ENCODE data around the gene XPR1. TPM values are rescaled to one million over a fixed set of nuclear protein-coding genes. Genes with fewer than 3 reads are reported as not detected.
A peak's percentile ranks its signal among the peaks of the same experiment; 100 is the strongest.

XPR1 gene
- total and polyA plus RNA-seq, 10 of the 15 experiments (the other 5 are each of a cell fraction or from before 2014, with no cell fraction given), result 1.1 to 33.9 (median 11.3) TPM

DNA sequence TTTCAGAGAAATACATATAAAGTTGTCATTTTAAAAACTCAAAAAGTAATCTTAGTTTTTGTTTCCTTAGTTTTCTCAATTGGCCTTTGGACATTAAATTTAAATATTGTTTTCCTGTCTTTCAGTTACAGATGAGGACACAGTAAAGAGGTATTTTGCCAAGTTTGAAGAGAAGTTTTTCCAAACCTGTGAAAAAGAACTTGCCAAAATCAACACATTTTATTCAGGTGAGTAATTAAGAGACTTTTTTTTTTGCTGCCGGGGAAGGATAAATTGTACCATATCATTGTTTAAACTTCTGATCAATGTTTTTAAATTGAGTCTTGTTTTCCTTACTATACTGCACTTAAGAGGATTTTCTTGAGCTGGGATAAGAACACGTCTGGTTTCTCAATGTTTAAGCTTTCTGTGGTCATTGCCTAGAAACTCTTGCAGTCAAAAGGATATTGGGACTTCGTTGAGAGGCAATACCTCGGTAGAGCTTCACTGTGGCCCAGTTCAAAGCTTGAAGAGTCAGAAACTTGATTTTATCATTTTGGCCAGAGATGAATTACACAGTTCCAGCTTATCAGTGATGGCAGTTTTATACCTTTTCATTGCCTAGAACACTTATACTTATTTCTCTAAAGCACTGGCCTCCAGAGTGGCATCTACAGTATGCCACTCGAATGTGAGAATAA lies 155.9 kb downstream of the XPR1 start (continued):
- TF ChIP-seq, protein P1, sequence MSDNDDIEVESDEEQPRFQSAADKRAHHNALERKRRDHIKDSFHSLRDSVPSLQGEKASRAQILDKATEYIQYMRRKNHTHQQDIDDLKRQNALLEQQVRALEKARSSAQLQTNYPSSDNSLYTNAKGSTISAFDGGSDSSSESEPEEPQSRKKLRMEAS (IDR thresholded peaks at IDR 0.05; ENCODE audit: low read depth, low read length), result no peak
- TF ChIP-seq, protein P2, sequence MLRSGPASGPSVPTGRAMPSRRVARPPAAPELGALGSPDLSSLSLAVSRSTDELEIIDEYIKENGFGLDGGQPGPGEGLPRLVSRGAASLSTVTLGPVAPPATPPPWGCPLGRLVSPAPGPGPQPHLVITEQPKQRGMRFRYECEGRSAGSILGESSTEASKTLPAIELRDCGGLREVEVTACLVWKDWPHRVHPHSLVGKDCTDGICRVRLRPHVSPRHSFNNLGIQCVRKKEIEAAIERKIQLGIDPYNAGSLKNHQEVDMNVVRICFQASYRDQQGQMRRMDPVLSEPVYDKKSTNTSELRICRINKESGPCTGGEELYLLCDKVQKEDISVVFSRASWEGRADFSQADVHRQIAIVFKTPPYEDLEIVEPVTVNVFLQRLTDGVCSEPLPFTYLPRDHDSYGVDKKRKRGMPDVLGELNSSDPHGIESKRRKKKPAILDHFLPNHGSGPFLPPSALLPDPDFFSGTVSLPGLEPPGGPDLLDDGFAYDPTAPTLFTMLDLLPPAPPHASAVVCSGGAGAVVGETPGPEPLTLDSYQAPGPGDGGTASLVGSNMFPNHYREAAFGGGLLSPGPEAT (IDR thresholded peaks at IDR 0.05; ENCODE audit: low read depth), result no peak
- TF ChIP-seq ZBED1 (IDR thresholded peaks at IDR 0.05; ENCODE audit: borderline replicate concordance), result no peak
- no peak for TF ChIP-seq KLF5 (IDR thresholded peaks at IDR 0.05; ENCODE audit: partially characterized antibody)
- TF ChIP-seq MYB (IDR thresholded peaks at IDR 0.05; ENCODE audit: borderline replicate concordance, low read depth, low read length), result no peak
- no peak for TF ChIP-seq TCF12 (IDR thresholded peaks at IDR 0.05; ENCODE audit: low read depth, low read length)
- no peak for TF ChIP-seq BRCA1 (IDR thresholded peaks at IDR 0.05; ENCODE audit: low read depth, low read length)

DNA sequence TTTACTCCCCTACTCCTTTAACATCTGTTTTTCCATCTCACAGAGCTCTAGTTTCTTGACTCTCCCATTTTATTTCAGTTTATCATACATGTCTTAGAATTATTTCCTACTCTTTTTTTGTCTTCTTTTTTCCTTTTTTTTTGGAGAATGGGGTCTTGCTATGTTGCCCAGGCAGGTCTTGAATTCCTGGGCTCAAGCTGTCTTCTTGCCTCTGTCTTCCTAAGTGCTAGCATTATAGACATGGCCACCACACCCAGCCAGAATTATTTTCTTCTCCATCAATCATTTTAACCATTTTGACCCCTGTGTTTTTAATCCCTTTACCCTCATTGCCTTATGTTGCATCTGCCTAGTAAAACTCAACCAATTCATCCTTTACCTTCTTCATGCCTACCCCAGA lies 157.6 kb downstream of the XPR1 start:
- RAD21 ChIA-PET (ENCODE audit: unreplicated experiment), result no interaction called here
- in situ Hi-C loops (cut with MboI), result no loop called here
- FAIRE-seq, result no peak
- TF ChIP-seq NRF1 (conservative IDR thresholded peaks at IDR 0.05; ENCODE audit: low read depth, low read length), result no peak
- TF ChIP-seq ZNF217 (IDR thresholded peaks at IDR 0.05), result no peak
- TF ChIP-seq NBN (IDR thresholded peaks at IDR 0.05), result no peak
- no peak for TF ChIP-seq POLR2AphosphoS2 (IDR thresholded peaks at IDR 0.05; ENCODE audit: low read depth, low read length)
- TF ChIP-seq, protein P3, sequence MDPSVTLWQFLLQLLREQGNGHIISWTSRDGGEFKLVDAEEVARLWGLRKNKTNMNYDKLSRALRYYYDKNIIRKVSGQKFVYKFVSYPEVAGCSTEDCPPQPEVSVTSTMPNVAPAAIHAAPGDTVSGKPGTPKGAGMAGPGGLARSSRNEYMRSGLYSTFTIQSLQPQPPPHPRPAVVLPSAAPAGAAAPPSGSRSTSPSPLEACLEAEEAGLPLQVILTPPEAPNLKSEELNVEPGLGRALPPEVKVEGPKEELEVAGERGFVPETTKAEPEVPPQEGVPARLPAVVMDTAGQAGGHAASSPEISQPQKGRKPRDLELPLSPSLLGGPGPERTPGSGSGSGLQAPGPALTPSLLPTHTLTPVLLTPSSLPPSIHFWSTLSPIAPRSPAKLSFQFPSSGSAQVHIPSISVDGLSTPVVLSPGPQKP (IDR thresholded peaks at IDR 0.05; ENCODE audit: low read depth, low read length), result no peak
- no peak for TF ChIP-seq CEBPB (IDR thresholded peaks at IDR 0.05; ENCODE audit: borderline replicate concordance in 1 of 2, low read depth in 2 of 2, low read length in 2 of 2)
- no peak for TF ChIP-seq POLR2AphosphoS5 (IDR thresholded peaks at IDR 0.05; ENCODE audit: low read length)
- TF ChIP-seq PML (IDR thresholded peaks at IDR 0.05; ENCODE audit: low read length), result no peak
- TF ChIP-seq ZNF622 (IDR thresholded peaks at IDR 0.05), result no peak
- no peak for TF ChIP-seq MXI1 (IDR thresholded peaks at IDR 0.05; ENCODE audit: low read depth, low read length)
- TF ChIP-seq, protein P4, sequence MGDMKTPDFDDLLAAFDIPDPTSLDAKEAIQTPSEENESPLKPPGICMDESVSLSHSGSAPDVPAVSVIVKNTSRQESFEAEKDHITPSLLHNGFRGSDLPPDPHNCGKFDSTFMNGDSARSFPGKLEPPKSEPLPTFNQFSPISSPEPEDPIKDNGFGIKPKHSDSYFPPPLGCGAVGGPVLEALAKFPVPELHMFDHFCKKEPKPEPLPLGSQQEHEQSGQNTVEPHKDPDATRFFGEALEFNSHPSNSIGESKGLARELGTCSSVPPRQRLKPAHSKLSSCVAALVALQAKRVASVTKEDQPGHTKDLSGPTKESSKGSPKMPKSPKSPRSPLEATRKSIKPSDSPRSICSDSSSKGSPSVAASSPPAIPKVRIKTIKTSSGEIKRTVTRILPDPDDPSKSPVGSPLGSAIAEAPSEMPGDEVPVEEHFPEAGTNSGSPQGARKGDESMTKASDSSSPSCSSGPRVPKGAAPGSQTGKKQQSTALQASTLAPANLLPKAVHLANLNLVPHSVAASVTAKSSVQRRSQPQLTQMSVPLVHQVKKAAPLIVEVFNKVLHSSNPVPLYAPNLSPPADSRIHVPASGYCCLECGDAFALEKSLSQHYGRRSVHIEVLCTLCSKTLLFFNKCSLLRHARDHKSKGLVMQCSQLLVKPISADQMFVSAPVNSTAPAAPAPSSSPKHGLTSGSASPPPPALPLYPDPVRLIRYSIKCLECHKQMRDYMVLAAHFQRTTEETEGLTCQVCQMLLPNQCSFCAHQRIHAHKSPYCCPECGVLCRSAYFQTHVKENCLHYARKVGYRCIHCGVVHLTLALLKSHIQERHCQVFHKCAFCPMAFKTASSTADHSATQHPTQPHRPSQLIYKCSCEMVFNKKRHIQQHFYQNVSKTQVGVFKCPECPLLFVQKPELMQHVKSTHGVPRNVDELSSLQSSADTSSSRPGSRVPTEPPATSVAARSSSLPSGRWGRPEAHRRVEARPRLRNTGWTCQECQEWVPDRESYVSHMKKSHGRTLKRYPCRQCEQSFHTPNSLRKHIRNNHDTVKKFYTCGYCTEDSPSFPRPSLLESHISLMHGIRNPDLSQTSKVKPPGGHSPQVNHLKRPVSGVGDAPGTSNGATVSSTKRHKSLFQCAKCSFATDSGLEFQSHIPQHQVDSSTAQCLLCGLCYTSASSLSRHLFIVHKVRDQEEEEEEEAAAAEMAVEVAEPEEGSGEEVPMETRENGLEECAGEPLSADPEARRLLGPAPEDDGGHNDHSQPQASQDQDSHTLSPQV (IDR thresholded peaks at IDR 0.05), result no peak

More for the DNA sequence above, 157.6 kb downstream of the XPR1 start:
- Histone ChIP-seq H3K4me1 (ENCODE audit: control insufficient read depth, insufficient read depth, low read length) (no peaks in the 10 kb centered on the region), H3K9ac (ENCODE audit: control insufficient read depth, insufficient read depth, low read length) (no peak overlapping the region), H2AFZ (ENCODE audit: control insufficient read depth, low read depth, low read length) (no peak overlapping the region), H3K27me3 (replicated peaks in 1 of 2; ENCODE audit: control insufficient read depth in 2 of 2, insufficient read depth in 2 of 2, low read length in 1 of 2) (no peaks in the 10 kb centered on the region), H3K27ac (ENCODE audit: control insufficient read depth, insufficient read depth) (no peak overlapping the region), H3K79me2 (ENCODE audit: control insufficient read depth, insufficient read depth, low read length) (no peaks in the 10 kb centered on the region), H3K36me3 (ENCODE audit: control insufficient read depth in 2 of 2, insufficient read depth in 2 of 2, low read length in 1 of 2) (no peaks in the 10 kb centered on the region; a peak in 1 of 4 replicates), H3K4me2 (ENCODE audit: control insufficient read depth, insufficient read depth) (no peak overlapping the region), H3K4me3 (no peak overlapping the region), H3K9me3 (replicated peaks; ENCODE audit: control insufficient read depth, insufficient read depth, low read length) (no peaks in the 10 kb centered on the region), H4K20me1 (ENCODE audit: control insufficient read depth, insufficient read depth) (no peaks in the 10 kb centered on the region)
- DNase-seq (ENCODE audit: low read depth, low spot score) (no peak), ATAC-seq (no peak)
- ChIA-PET CTCF (interaction anchor here (1.4 to 1.5 kb wide), 2 partner anchors 12 to 256 kb away, joined by 4 to 6 read pairs; no protein-coding TSS in a partner anchor), POLR2A (no interaction called here), SMC1A (ENCODE audit: uncharacterized antibody, unreplicated experiment) (interaction anchor here (1.1 to 1.8 kb wide), 3 partner anchors 11 to 16 kb away, joined by 3 to 6 read pairs (median 3); no protein-coding TSS in a partner anchor)
- BruUV-seq (replicated peaks), result TSS peak; percentile 33
- intact Hi-C loops (cut with micrococcal nuclease; ENCODE audit: unreplicated experiment), result no loop called here
